Measurements from ENCODE around the gene SP2.

The SP2 gene

GRCh38 chr17:47942096-47942510 is 46.1 kb downstream of the SP2 start:
- no peak for DNase-seq (ENCODE audit: low read depth, low spot score)
- in situ Hi-C loops (cut with HindIII; ENCODE audit: low sequenced_read_pairs) = no loop called here
- peak overlapping the region; percentile 67 for H3K4me3 ChIP-seq (ENCODE audit: low read depth, low read length)
- TF ChIP-seq CTCF (IDR thresholded peaks at IDR 0.05; ENCODE audit: low read depth, low read length) = no peak

GRCh38 chr17:47942568-47942967 is 46.5 kb downstream of the SP2 start:
- in situ Hi-C loops (cut with HindIII; ENCODE audit: low sequenced_read_pairs) = no loop called here
- TF ChIP-seq CTCF (IDR thresholded peaks at IDR 0.05; ENCODE audit: low read depth, low read length) = no peak
- DNase-seq (ENCODE audit: low read depth, low spot score) = no peak
- peak overlapping the region; percentile 67 for H3K4me3 ChIP-seq (ENCODE audit: low read depth, low read length)

GRCh38 chr17:47945080-47945479 is 49.0 kb downstream of the SP2 start:
- in situ Hi-C loops (cut with HindIII; ENCODE audit: low sequenced_read_pairs) = no loop called here
- TF ChIP-seq CTCF (IDR thresholded peaks at IDR 0.05; ENCODE audit: low read depth, low read length) = no peak
- DNase-seq (ENCODE audit: low read depth, low spot score) = no peak
- H3K4me3 ChIP-seq (ENCODE audit: low read depth, low read length) = no peak overlapping the region

GRCh38 chr17:47945529-47946508 is 49.8 kb downstream of the SP2 start:
- in situ Hi-C loops (cut with HindIII; ENCODE audit: low sequenced_read_pairs) = no loop called here
- DNase-seq (ENCODE audit: low read depth, low spot score) = no peak
- no peak overlapping the region for H3K4me3 ChIP-seq (ENCODE audit: low read depth, low read length)
- TF ChIP-seq CTCF (IDR thresholded peaks at IDR 0.05; ENCODE audit: low read depth, low read length) = no peak

- TF ChIP-seq CTCF (IDR thresholded peaks at IDR 0.05; ENCODE audit: low read depth, low read length) = no peak
- in situ Hi-C loops (cut with HindIII; ENCODE audit: low sequenced_read_pairs) = no loop called here
- no peak for DNase-seq (ENCODE audit: low read depth, low spot score)
- H3K4me3 ChIP-seq (ENCODE audit: low read depth, low read length) = no peak overlapping the region
These were observed 50.5 kb downstream of the SP2 start for GRCh38 chr17:47946516-47946915.

GRCh38 chr17:47946929-47947397 is 50.9 kb downstream of the SP2 start:
- DNase-seq (ENCODE audit: low read depth, low spot score) = peak; percentile 83
- TF ChIP-seq CTCF (IDR thresholded peaks at IDR 0.05; ENCODE audit: low read depth, low read length) = peak; percentile 89
- H3K4me3 ChIP-seq (ENCODE audit: low read depth, low read length) = no peak overlapping the region
- in situ Hi-C loops (cut with HindIII; ENCODE audit: low sequenced_read_pairs) = no loop called here

All from astrocyte of the spinal cord (primary cell).